Common myeloid progenitor, CD34-positive (primary cell): ENCODE measurements around the gene CLECL1.
A peak's percentile ranks its signal among the peaks of the same experiment; 100 is the strongest.

ENCODE experiments used
- CTCF ChIA-PET: fragments of 350-600 bp; sonication (Branson Sonifier 250); formaldehyde crosslinking; loops from one replicate; lab custom pipeline; 2021; ENCODE audit warnings: antibody characterized with exemption; lab: Charles Lee
- POLR2A ChIA-PET: fragments of 350-600 bp; sonication (Branson Sonifier 250); formaldehyde crosslinking; loops from one replicate; lab custom pipeline; 2021; ENCODE audit warnings: antibody characterized with exemption; lab: Charles Lee
- DNase-seq, 3 donors: peaks; one replicate each; pipeline versions ENCODE4 v3.0.0 to v3.0.0-alpha.2; 2013
- H3K27ac ChIP-seq, 2 experiments: 1 replicate in 1 of 2; 2 replicates in 1 of 2; pipeline ENCODE4 v1.7.0; 2013; ENCODE audit warnings: inconsistent platforms in 2 of 2, low read length in 2 of 2, mild to moderate bottlenecking in 2 of 2, low read depth in 1 of 2, moderate library complexity in 1 of 2; ENCODE audit not compliant: severe bottlenecking in 2 of 2, insufficient read depth in 1 of 2, poor library complexity in 1 of 2
- H3K27me3 ChIP-seq, 5 experiments: replicated peaks in 2 of 5; 1 replicate in 3 of 5; 2 replicates in 2 of 5; pipeline versions ENCODE4 v1.6.1 to v1.7.0; 2013; ENCODE audit warnings: low read length in 4 of 5, mild to moderate bottlenecking in 2 of 5, moderate library complexity in 2 of 5, inconsistent platforms in 1 of 5; ENCODE audit not compliant: insufficient read depth in 5 of 5, control insufficient read depth in 4 of 5
- H3K36me3 ChIP-seq, 4 experiments: 1 replicate in 2 of 4; 2 replicates in 2 of 4; pipeline versions ENCODE4 v1.6.1 to v1.7.0; 2013; ENCODE audit warnings: low read length in 3 of 4, control low read depth in 1 of 4, mild to moderate bottlenecking in 1 of 4; ENCODE audit not compliant: control insufficient read depth in 4 of 4, insufficient read depth in 4 of 4
- H3K4me1 ChIP-seq, 4 experiments: 1 replicate in 3 of 4; 2 replicates in 1 of 4; pipeline versions ENCODE4 v1.6.1 to v1.7.1; 2013; ENCODE audit warnings: low read length in 3 of 4, mild to moderate bottlenecking in 3 of 4, control low read depth in 1 of 4, inconsistent platforms in 1 of 4, moderate library complexity in 1 of 4; ENCODE audit not compliant: control insufficient read depth in 4 of 4, insufficient read depth in 4 of 4; ENCODE audit errors: control extremely low read depth in 1 of 4
- H3K4me3 ChIP-seq, 7 experiments: 1 replicate in 4 of 7; 2 replicates in 3 of 7; pipeline versions ENCODE4 v1.5.1 to v1.7.0; 2013; ENCODE audit warnings: mild to moderate bottlenecking in 7 of 7, low read length in 6 of 7, moderate library complexity in 6 of 7, inconsistent platforms in 2 of 7, low read depth in 2 of 7, control low read depth in 1 of 7; ENCODE audit not compliant: insufficient read depth in 4 of 7, control insufficient read depth in 1 of 7; ENCODE audit errors: extremely low read depth in 1 of 7
- H3K9me3 ChIP-seq, 5 experiments: 1 replicate in 4 of 5; 2 replicates in 1 of 5; pipeline versions ENCODE4 v1.6.1 to v1.7.1; 2013; ENCODE audit warnings: low read length in 4 of 5, mild to moderate bottlenecking in 2 of 5, inconsistent platforms in 1 of 5, low read depth in 1 of 5, moderate library complexity in 1 of 5; ENCODE audit not compliant: control insufficient read depth in 4 of 5, insufficient read depth in 2 of 5; ENCODE audit errors: control extremely low read depth in 1 of 5
- WGBS: methylation state at CpG from one replicate; pipeline ENCODE4 v1.1.5; 2013; ENCODE audit not compliant: insufficient coverage; 5-methylcytosine and 5-hydroxymethylcytosine counted together

CLECL1 gene

GRCh38 chr12:9757433-9758025 lies 24.6 kb upstream of the CLECL1 start:
- Histone ChIP-seq H3K4me3 (peak overlapping the region in 6 of 7 experiments; percentile 70 to 100 (median 94)), H3K4me1 (peaks cover 18 to 51% (median 41%) of the 10 kb centered on the region in 4 experiments), H3K27me3 (no peaks in the 10 kb centered on the region), H3K9me3 (no peaks in the 10 kb centered on the region), H3K27ac (peak overlapping the region in 1 of 2 experiments; percentile 95), H3K36me3 (peaks cover 8 to 41% (median 25%) of the 10 kb centered on the region in 4 experiments)
- ChIA-PET CTCF (interaction anchor here (1.5 to 19.3 kb wide), 6 partner anchors 15 to 169 kb away, joined by 3 to 437 read pairs (median 7); no protein-coding TSS in a partner anchor), POLR2A (interaction anchor here (0.6 to 2.6 kb wide), 4 partner anchors 38 to 99 kb away, joined by 3 to 22 read pairs (median 6); no protein-coding TSS in a partner anchor)
- no peak for DNase-seq
- 0% methylated on average over 1 of the region's 5 CpGs for WGBS

- no peak overlapping the region for H3K27ac ChIP-seq
- ChIA-PET CTCF (interaction anchor here (1.3 to 19.3 kb wide), 5 partner anchors 9 to 170 kb away, joined by 4 to 437 read pairs (median 6); no protein-coding TSS in a partner anchor), POLR2A (interaction anchor here (0.6 kb wide), 2 partner anchors 39 to 334 kb away, joined by 3 read pairs; no protein-coding TSS in a partner anchor)
- no peak for DNase-seq
- no peaks in the 10 kb centered on the region for H3K9me3 ChIP-seq
- 100% methylated on average over 1 of the region's 5 CpGs for WGBS
- H3K27me3 ChIP-seq = no peaks in the 10 kb centered on the region
- peaks cover 8 to 42% (median 27%) of the 10 kb centered on the region in 4 experiments for H3K36me3 ChIP-seq
- H3K4me1 ChIP-seq = peaks cover 10 to 46% (median 34%) of the 10 kb centered on the region in 4 experiments
- peak overlapping the region in 3 of 7 experiments; percentile 70 to 100 (median 94) for H3K4me3 ChIP-seq
These were observed 23.8 kb upstream of the CLECL1 start for GRCh38 chr12:9756706-9757105.

DNA sequence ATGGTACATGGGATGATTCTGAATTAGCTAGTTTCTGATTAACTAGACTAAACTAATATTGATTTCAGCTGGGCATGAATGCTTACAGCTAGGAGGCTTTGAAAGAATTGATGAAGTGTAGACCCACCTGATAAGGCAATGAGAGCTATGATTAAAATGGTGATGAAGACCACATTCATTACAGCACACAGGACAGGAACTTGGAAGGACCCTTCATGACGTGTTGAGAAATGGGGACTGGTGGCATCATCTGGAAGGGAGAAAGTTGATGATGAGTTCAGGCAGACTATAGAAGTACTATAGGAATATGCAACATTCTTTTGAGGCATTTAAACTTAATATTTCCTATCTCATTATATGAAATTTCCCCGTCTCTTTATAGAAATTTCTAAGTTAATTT lies 23.3 kb upstream of the CLECL1 start:
- Histone ChIP-seq H3K27me3 (no peaks in the 10 kb centered on the region), H3K9me3 (no peaks in the 10 kb centered on the region), H3K27ac (no peak overlapping the region), H3K4me1 (peaks cover 7 to 46% (median 31%) of the 10 kb centered on the region in 4 experiments), H3K4me3 (peak overlapping the region in 2 of 7 experiments; percentile 70 to 94), H3K36me3 (peaks cover 8 to 42% (median 27%) of the 10 kb centered on the region in 4 experiments)
- ChIA-PET CTCF (interaction anchor here (1.0 to 19.3 kb wide), 7 partner anchors 9 to 313 kb away, joined by 3 to 437 read pairs (median 4); no protein-coding TSS in a partner anchor), POLR2A (interaction anchor here (0.6 kb wide), 1 partner anchor 335 kb away, joined by 3 read pairs; no protein-coding TSS in a partner anchor)
- WGBS = no CpG with 5 or more reads among the region's 2 CpGs
- no peak for DNase-seq

GRCh38 chr12:9755567-9755966 lies 22.7 kb upstream of the CLECL1 start:
- H3K27me3 ChIP-seq = no peaks in the 10 kb centered on the region
- H3K4me1 ChIP-seq = peaks cover 7 to 45% (median 29%) of the 10 kb centered on the region in 4 experiments
- ChIA-PET CTCF (interaction anchor here (1.0 to 19.3 kb wide), 8 partner anchors 8 to 313 kb away, joined by 3 to 437 read pairs (median 4); partner anchors contain the start of gene CLEC2A), POLR2A (no interaction called here)
- H3K4me3 ChIP-seq = no peak overlapping the region
- no peak overlapping the region for H3K27ac ChIP-seq
- H3K9me3 ChIP-seq = no peaks in the 10 kb centered on the region
- no peak for DNase-seq
- WGBS = no CpG with 5 or more reads among the region's 2 CpGs
- H3K36me3 ChIP-seq = peaks cover 8 to 42% (median 27%) of the 10 kb centered on the region in 4 experiments

DNA sequence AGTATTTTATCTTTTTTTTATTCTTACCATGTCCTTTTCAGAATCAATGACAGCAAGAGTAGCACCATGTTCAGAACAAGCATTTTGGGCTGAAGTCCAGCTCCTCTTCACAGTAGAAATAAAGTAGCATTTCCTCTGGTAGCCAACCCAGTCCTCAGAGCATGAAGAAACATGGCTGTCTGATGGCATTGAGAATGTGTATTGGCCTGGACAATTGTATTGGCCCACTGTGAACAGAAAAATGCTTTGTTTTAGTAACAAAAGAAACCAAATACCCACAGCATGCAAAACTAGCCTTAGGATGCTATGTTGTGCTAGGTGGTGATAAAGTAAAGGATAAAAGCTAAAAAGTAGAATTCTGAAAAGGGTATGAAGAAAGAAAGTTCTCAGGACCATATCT lies 22.1 kb upstream of the CLECL1 start:
- peaks cover 8 to 42% (median 27%) of the 10 kb centered on the region in 4 experiments for H3K36me3 ChIP-seq
- H3K9me3 ChIP-seq = no peaks in the 10 kb centered on the region
- ChIA-PET POLR2A (no interaction called here), CTCF (interaction anchor here (1.0 to 19.3 kb wide), 6 partner anchors 12 to 314 kb away, joined by 3 to 437 read pairs (median 4); partner anchors contain the start of gene CLEC2A)
- no peak overlapping the region for H3K27ac ChIP-seq
- peaks cover 12 to 50% (median 29%) of the 10 kb centered on the region in 4 experiments for H3K4me1 ChIP-seq
- H3K27me3 ChIP-seq = no peaks in the 10 kb centered on the region
- DNase-seq = no peak
- peak overlapping the region in 1 of 7 experiments; percentile 0 for H3K4me3 ChIP-seq

DNA sequence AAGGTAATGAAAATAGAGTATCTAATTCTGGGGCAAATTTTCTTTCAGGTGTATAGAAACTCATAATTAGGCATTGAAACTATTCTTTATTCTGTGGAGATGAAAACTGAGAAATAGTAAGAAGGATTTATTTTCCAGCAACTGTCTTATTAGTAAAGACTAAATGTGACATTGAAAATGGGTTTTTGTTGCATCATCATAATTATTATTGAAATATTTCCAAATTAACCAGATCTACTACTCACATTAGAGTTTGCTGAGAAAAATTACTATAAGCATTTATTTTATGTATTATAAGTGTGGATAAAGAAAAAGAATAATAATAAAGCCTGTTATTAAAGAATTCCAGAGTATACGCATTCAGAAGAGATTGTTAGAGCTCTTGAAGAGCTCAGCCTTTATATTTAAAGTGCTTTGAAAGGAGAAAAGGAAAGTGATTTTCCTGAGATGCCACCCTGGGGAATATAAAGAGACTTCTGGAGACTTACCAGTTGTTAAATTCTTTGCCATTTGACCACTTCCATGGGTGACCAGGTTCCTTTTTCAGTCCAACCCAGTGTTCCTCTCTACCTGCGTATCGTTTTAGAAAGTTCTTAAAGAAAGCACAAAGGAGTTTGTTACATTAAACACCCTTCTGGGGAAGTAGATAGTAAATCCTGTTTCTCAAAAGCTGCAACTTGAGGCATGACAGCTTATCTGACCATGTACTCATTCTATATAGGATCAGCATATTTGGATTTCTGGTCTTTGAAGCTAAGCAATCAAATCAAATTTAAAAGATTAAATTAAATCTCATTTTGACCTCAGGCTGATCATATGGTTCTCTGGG lies 21.4 kb upstream of the CLECL1 start:
- DNase-seq = no peak
- Histone ChIP-seq H3K27ac (no peak overlapping the region), H3K27me3 (no peaks in the 10 kb centered on the region), H3K9me3 (no peaks in the 10 kb centered on the region), H3K36me3 (peaks cover 8 to 42% (median 27%) of the 10 kb centered on the region in 4 experiments), H3K4me3 (peak overlapping the region in 1 of 7 experiments; percentile 11), H3K4me1 (peaks cover 12 to 52% (median 28%) of the 10 kb centered on the region in 4 experiments)
- ChIA-PET POLR2A (interaction anchor here (0.7 to 3.4 kb wide), 2 partner anchors 7 to 40 kb away, joined by 3 to 18 read pairs; partner anchors contain the start of gene CD69), CTCF (interaction anchor here (1.0 to 19.3 kb wide), 9 partner anchors 7 to 315 kb away, joined by 3 to 437 read pairs (median 4); partner anchors contain the start of genes CD69 and CLEC2A)
- WGBS = 93% methylated on average over 1 of the region's 3 CpGs
